ENCODE results near the gene DNAH2.

- TF ChIP-seq EZH2 (optimal IDR thresholded peaks at IDR 0.05; ENCODE audit: low read depth, low read length) (no peak), CTCF (IDR thresholded peaks at IDR 0.05; ENCODE audit: low read length) (no peak), EZH2phosphoT487 (IDR thresholded peaks at IDR 0.05; ENCODE audit: low read length) (no peak)
These were observed 46.4 kb downstream of the DNAH2 start for GRCh38 chr17:7763919-7764318.

Measured in MM.1S (cell line).